ENCODE results near the gene UBXN4.
"Not testable (repeated sequence)": the region's sequence is repeated elsewhere in the genome, so short reads cannot be mapped to it uniquely, and the experiment has no call there.

GRCh38 chr2:135715086-135715485 lies 26.6 kb upstream of the UBXN4 start:
- TF ChIP-seq CTCF (IDR thresholded peaks at IDR 0.05); EZH2 (IDR thresholded peaks at IDR 0.05; ENCODE audit: borderline replicate concordance, insufficient read depth, low read depth, low read length, poor library complexity, severe bottlenecking): not testable (repeated sequence)
